GM21786 (cell line): ENCODE measurements around the gene PURA.

Experiments used
- ATAC-seq: cut with Tn5 transposase; IDR thresholded peaks from one replicate; pipeline ENCODE4 v1.9.1; 2021; ENCODE audit not compliant: unreplicated experiment

PURA gene

GRCh38 chr5:140113699-140114263 lies at the start of gene PURA:
PURA (plus strand) TSS chr5:140114109; CDS start chr5:140114182, 73 bp downstream.
- ATAC-seq: peak; percentile 85

- no peak for ATAC-seq
Measured at GRCh38 chr5:140072812-140073211, 41.1 kb upstream of the PURA start.

DNA sequence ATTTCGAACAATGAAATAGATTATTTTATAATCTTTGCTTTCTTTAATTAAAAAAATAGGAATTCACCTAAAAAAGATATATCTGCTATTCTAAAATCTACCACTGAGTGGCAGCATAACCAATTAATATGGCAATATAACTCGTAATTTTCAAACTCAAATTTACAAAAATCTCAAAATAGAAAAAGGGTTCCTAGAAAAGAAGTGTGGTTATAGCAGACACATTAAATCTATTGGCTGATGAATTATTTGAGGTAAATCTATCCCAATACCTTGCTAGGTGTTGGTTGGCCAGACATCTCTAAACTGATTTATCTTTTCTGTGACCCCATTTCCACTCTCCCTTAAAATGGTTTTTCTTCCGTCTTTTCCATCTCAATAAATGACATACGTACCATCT lies 40.6 kb upstream of the PURA start:
- no peak for ATAC-seq

DNA sequence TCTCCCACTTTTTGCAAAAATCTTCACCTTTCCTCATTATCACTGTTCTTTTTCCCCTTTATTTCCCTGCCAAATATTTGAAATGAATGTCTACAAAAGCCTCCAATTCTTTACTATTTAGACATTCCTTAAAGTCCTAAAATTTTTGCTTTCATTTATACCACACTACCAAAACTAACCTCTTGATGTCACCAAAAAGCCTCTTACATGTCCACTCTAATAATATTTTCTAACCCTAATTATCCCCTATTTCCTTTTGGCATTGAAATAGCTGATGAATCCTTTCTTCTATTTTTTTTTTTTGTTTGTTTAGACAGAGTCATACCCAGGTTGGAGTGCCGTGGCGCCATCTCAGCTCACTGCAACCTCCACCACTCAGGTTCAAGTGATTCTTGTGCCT lies 38.5 kb upstream of the PURA start:
- ATAC-seq: no peak

DNA sequence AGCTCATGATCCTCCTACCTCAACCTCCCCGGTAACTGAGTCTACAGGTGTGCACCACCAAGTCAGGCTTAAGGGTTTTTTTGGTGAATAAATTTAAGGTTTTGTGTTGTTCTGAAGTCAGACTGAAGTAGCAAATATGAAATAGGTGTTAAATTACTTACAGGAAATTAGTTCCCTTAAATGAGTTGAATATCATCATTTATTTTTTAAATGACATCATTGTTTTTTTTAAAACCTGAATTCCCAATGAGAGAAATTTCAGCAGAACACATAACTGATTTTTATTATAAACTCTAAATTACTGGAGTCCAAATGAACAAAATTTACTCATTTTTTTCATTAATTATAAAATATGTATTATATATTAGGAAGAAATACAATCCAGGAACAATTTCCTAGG lies 37.8 kb upstream of the PURA start:
- no peak for ATAC-seq

GRCh38 chr5:140076788-140077187 lies 37.1 kb upstream of the PURA start:
- ATAC-seq: no peak

- ATAC-seq: no peak
Measured at GRCh38 chr5:140083120-140083519, 30.8 kb upstream of the PURA start.

GRCh38 chr5:140083650-140084049 lies 30.3 kb upstream of the PURA start:
- ATAC-seq: no peak

- ATAC-seq: no peak
Measured at GRCh38 chr5:140084541-140084940, 29.4 kb upstream of the PURA start.

GRCh38 chr5:140090251-140090650 lies 23.7 kb upstream of the PURA start:
- no peak for ATAC-seq

- no peak for ATAC-seq
Measured at GRCh38 chr5:140093179-140093578, 20.7 kb upstream of the PURA start.

DNA sequence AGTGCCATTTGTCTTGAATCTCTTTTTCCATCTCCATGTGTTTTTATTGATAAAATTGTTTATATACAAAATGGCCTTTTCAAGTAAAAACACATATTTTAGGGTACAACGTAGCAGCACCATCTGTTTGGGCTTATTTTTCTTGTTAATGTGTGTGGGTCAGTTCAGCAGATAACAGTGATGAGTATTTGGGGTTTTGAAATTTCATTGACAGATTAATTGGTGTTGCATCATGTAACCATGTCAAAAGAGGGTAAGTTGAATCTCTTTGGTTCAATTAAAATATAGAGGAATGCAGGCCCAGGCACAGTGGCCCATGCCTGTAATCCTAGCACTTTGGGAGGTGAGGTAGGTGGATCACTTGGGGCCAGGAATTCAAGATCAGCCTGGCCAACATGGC lies 20.0 kb upstream of the PURA start:
- no peak for ATAC-seq

DNA sequence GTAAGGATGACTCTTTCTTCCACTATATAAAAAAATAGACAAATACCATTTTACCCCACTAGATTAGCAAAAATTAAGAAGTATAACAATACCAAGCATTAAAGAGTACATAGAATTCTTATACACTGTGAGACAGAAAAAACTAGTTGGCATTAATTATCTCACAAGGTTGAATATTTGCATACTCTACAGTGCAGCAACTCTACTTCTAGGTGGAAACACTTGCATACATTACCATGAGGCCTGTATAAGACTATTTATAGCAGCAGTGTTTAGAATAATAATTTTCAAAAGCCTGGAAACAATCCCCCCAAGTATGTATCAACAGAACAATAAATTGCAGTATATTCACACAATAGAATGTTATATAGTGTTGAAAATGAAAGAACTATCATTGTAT lies 19.0 kb upstream of the PURA start:
- no peak for ATAC-seq

GRCh38 chr5:140101179-140101578 lies 12.7 kb upstream of the PURA start:
- no peak for ATAC-seq

GRCh38 chr5:140103154-140103553 lies 10.8 kb upstream of the PURA start:
- no peak for ATAC-seq

DNA sequence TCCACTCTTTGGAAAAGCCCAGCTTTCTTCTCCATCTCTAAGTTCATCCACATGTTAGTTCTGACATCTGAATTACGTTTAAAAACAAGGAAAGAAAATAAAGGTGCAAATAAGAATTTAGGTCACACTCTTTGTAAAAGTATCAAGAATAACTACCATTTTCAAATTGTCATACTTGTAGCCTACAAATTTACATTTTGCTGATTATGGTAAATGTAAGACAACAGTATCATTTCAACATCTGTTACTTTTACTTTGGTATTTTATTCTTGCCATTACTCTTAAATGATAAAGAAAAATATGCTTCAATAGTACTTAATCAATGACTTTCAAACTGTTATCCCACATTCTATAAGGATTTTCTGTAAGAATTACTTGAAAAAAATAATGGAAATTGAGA lies 9.8 kb upstream of the PURA start:
- no peak for ATAC-seq

DNA sequence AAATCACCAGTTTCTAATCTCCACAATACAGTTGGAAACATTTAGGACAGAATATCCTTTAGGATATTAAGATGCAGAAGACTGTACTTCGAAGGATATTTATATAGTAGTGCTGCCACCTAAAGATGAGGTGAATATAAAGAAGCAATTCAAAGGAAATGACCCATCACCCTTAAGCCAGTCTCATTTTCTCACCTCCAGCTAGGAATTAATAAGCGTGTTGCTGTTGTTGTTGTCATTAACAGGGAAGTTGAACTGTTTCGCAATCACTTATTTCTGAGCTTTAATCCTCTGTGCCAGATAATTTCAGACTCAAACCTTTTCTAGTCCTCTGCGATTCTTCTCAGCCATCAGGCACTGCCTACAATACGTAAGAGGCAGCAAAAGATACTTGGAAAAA lies 7.8 kb upstream of the PURA start:
- ATAC-seq: no peak

DNA sequence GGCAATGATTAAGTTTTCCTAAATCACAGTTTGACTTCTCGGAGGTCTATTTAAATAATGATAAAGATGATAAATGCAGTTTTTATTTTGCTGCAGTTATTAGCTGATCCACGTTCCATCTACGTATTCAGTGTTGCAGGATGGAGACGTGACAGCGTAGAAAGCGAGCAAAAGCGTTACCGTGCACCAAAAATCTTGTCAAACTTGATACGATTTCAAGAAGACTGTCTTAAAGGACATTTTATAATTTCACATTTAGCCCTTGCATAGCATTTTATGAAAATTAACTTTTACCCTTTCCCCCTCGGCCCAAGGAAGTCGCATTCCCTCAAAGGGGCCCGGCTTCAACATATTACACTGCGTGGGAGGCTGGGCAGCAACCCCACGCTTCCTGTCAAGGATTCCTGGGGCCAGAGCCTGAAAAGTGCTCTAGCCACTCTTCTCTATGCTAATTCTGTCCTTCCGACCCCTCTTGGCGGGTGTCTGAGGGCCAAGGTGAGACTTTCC lies 7.1 kb upstream of the PURA start:
- no peak for ATAC-seq

DNA sequence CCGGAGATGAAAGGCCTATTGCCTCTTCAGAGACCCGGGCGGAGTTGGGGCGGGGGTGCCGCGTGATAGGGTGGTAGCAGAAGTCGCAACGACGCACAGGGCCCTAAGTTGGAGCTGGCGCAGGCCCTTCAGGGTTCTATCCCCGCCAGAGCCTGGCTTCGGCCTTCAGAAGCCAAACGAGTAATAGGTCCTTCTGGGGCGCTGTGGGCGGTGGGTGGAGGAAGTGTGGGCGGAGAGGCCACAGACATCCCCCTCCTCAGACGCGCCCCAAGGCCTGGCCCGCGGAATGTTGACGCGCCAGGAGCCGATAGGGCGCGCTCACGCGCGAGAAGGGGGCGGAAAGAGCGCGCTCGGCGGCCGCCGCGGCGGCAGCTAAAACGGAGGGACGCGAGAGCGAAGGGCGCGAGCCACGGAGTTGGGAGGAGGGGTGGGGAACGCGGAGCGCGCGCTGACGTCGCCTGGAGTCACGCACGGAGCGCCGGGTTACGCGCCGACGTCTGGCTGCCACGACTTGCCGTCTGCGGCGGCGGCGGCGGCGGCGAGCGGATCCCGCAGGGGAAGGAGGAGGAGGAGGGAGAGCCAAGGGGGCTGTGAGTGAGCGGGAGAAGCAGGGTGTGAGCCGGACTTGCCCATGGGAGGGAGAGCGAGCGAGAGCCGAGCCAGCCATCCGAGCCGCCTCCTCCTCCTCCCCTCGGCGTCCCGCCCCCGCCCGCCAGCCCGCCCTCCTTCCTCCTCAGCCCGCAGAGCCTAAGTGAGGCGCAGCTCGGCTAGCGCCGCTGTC lies 6.4 kb upstream of the PURA start:
- peak; percentile 84 for ATAC-seq

GRCh38 chr5:140108093-140109017 lies 5.6 kb upstream of the PURA start:
- no peak for ATAC-seq

- no peak for ATAC-seq
Measured at GRCh38 chr5:140109018-140109758, 4.7 kb upstream of the PURA start.
